OCI-LY7 (cell line): ENCODE data around the gene RNF13.

ENCODE experiments used
- EZH2phosphoT487 ChIP-seq: fragments of 200-600 bp; sonication (generic); IDR thresholded peaks from 2 replicates; pipeline ENCODE4 v1.6.1; 2018; ENCODE audit warnings: low read depth, borderline replicate concordance, mild to moderate bottlenecking, mixed run types, antibody characterized with exemption, low read length, moderate library complexity, mixed read lengths
- TF ChIP-seq, protein P1 (sequence below): fragments of 200-600 bp; sonication (generic); conservative IDR thresholded peaks from 2 replicates; pipeline ENCODE4 v1.5.1; 2014; ENCODE audit warnings: mild to moderate bottlenecking, antibody characterized with exemption, low read length, moderate library complexity, mixed read lengths

DNA sequence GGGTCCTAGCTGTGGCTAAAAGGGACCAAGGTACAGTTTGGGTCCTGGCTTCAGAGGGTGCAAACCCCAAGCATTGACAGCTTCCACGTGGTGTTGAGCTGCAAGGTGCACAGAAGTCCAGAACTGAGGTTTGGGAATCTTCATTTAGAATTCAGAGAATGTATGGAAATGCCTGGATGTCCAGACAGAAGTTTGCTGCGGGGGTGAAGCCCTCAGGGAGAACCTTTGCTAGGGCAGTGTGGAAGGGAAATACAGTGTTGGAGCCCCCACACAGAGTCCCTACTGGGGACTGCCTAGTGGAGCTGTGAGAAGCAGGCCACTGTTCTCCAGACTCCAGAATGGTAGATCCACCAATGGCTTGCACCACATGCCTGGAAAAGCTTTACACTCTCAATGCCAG is 17.9 kb downstream of the RNF13 start:
- TF ChIP-seq EZH2phosphoT487, result no peak
- TF ChIP-seq, protein P1, sequence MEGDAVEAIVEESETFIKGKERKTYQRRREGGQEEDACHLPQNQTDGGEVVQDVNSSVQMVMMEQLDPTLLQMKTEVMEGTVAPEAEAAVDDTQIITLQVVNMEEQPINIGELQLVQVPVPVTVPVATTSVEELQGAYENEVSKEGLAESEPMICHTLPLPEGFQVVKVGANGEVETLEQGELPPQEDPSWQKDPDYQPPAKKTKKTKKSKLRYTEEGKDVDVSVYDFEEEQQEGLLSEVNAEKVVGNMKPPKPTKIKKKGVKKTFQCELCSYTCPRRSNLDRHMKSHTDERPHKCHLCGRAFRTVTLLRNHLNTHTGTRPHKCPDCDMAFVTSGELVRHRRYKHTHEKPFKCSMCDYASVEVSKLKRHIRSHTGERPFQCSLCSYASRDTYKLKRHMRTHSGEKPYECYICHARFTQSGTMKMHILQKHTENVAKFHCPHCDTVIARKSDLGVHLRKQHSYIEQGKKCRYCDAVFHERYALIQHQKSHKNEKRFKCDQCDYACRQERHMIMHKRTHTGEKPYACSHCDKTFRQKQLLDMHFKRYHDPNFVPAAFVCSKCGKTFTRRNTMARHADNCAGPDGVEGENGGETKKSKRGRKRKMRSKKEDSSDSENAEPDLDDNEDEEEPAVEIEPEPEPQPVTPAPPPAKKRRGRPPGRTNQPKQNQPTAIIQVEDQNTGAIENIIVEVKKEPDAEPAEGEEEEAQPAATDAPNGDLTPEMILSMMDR, result no peak
